NT2/D1 (cell line): ENCODE measurements around the gene XCL1.

Experiments
- YY1 ChIP-seq: IDR thresholded peaks from 2 replicates; pipeline ENCODE4 v1.6.1; 2011; ENCODE audit not compliant: insufficient read length, insufficient read depth
- ZNF274 ChIP-seq: IDR thresholded peaks from 2 replicates; pipeline ENCODE4 v1.6.1; 2011; ENCODE audit warnings: mild to moderate bottlenecking, low read depth, low read length

DNA sequence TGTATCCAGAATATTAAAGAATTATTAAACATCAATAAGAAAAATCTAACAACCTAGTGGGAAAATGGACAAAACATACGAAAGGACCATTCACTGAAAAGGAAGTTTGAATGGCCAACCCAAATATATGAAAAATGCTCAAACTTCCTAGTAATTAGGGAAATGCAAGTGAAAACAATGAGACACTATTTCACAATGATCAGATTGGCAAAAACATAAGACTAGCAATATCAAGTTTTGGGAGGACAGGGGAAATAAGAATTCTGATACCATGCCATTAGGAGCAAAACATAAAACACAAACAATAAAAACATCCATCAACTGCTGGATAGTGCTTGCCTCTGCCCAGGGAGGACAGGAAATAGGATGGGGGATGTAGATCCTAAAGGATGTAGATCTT lies 46.9 kb upstream of the XCL1 start:
- TF ChIP-seq ZNF274, result no peak
- TF ChIP-seq YY1, result no peak
